Breast epithelium (tissue), 4 donors: ENCODE data around the gene DPAGT1. TPM values are rescaled to one million over a fixed set of nuclear protein-coding genes. Genes with fewer than 3 reads are reported as not detected.

ENCODE experiments used
- DNase-seq, 2 donors: peaks; one replicate each; pipeline ENCODE4 v3.0.0-alpha.2; 2019; ENCODE audit warnings: low spot score in 2 of 2
- H3K27ac ChIP-seq, 2 donors: fragments of 200-600 bp; sonication (generic) in 1 of 2; one replicate each; pipeline ENCODE4 v1.5.1; 2016 to 2019; ENCODE audit warnings: mild to moderate bottlenecking in 1 of 2
- H3K27me3 ChIP-seq, 2 donors: fragments of 200-600 bp; sonication (generic) in 1 of 2; one replicate each; pipeline versions ENCODE4 v1.5.1 to v1.6.0; 2017 to 2019; ENCODE audit warnings: control low read depth in 1 of 2, mild to moderate bottlenecking in 1 of 2
- H3K36me3 ChIP-seq: fragments of 200-600 bp; one replicate; pipeline ENCODE4 v1.5.1; 2019
- H3K4me1 ChIP-seq, 2 donors: fragments of 200-600 bp; sonication (generic); one replicate each; pipeline ENCODE4 v1.5.1; 2016 to 2019; ENCODE audit warnings: control low read depth in 1 of 2
- H3K4me3 ChIP-seq, 3 donors: fragments of 200-600 bp; sonication (generic); 1 replicate in 2 of 3; 2 replicates in 1 of 3; pipeline ENCODE4 v1.5.1; 2016 to 2019; ENCODE audit warnings: mild to moderate bottlenecking in 3 of 3, moderate library complexity in 2 of 3
- H3K9me3 ChIP-seq, 2 donors: fragments of 200-600 bp; sonication (generic) in 1 of 2; one replicate each; pipeline ENCODE4 v1.5.1; 2016 to 2019; ENCODE audit warnings: control low read depth in 1 of 2
- POLR2A ChIP-seq: fragments of 450-650 bp; IDR thresholded peaks from one replicate; pipeline ENCODE4 v1.6.1; 2016; ENCODE audit warnings: antibody characterized with exemption, mild to moderate bottlenecking, moderate library complexity
- POLR2AphosphoS5 ChIP-seq, 3 donors: sonication (generic); formaldehyde crosslinking; IDR thresholded peaks; one replicate each; pipeline ENCODE4 v1.6.1; 2017; ENCODE audit warnings: antibody characterized with exemption in 3 of 3
- intact Hi-C: fragments of 100-400 bp; cut with DNase I; formaldehyde crosslinking; loops from one replicate; pipeline ENCODE4 v1.15.1; 2023; ENCODE audit warnings: low total_unique reads
- total RNA-seq, 3 donors: library from RNA; depleted of rRNA; stranded (reverse); fragments of >200 nt; gene quantifications; one replicate each; pipeline ENCODE4 v1.1.0, GENCODE V29; 2016
- TF ChIP-seq, protein P1 (sequence below), 3 donors: fragments of 450-650 bp; IDR thresholded peaks; one replicate each; pipeline ENCODE4 v1.5.1; 2016 to 2017; ENCODE audit warnings: antibody characterized with exemption in 3 of 3, mild to moderate bottlenecking in 3 of 3, moderate library complexity in 3 of 3

DPAGT1 gene
- total RNA-seq, 3 donors from 2014 or later: 18.4 to 32.5 (median 27.2) TPM

DNA sequence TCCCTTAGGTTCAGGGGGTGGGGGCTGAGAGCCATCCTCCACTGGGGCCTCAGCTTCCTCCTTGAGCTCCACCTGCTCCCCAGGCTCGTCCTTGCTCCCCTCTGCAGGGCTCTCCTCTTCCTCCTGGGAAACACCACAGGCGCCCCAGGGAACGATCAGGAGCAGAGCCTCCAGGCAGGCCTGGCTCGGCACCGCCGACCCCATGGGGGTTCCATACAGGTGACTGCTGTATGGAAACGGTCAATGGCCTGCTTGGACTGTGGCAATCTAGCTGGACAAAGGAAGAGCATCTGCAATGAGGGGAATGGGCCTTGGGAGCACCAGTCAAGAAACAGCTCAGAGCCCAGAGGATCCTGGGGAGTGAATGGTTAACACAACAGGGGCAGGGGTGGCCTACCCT lies 52.6 kb downstream of the DPAGT1 start:
- intact Hi-C loops: no loop called here
- H3K36me3 ChIP-seq: peaks cover 11% of the 10 kb centered on the region
- TF ChIP-seq POLR2AphosphoS5 (IDR thresholded peaks at IDR 0.05) (no peak), POLR2A (no peak)
- TF ChIP-seq, protein P1, sequence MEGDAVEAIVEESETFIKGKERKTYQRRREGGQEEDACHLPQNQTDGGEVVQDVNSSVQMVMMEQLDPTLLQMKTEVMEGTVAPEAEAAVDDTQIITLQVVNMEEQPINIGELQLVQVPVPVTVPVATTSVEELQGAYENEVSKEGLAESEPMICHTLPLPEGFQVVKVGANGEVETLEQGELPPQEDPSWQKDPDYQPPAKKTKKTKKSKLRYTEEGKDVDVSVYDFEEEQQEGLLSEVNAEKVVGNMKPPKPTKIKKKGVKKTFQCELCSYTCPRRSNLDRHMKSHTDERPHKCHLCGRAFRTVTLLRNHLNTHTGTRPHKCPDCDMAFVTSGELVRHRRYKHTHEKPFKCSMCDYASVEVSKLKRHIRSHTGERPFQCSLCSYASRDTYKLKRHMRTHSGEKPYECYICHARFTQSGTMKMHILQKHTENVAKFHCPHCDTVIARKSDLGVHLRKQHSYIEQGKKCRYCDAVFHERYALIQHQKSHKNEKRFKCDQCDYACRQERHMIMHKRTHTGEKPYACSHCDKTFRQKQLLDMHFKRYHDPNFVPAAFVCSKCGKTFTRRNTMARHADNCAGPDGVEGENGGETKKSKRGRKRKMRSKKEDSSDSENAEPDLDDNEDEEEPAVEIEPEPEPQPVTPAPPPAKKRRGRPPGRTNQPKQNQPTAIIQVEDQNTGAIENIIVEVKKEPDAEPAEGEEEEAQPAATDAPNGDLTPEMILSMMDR (IDR thresholded peaks at IDR 0.05): no peak
- H3K27me3 ChIP-seq: no peaks in the 10 kb centered on the region
- no peaks in the 10 kb centered on the region for H3K9me3 ChIP-seq
- H3K27ac ChIP-seq: no peak overlapping the region
- H3K4me3 ChIP-seq: no peak overlapping the region
- no peaks in the 10 kb centered on the region for H3K4me1 ChIP-seq
- no peak for DNase-seq

GRCh38 chr11:119048644-119049043 lies 53.0 kb downstream of the DPAGT1 start:
- peaks cover 11% of the 10 kb centered on the region for H3K36me3 ChIP-seq
- H3K9me3 ChIP-seq: no peaks in the 10 kb centered on the region
- H3K27ac ChIP-seq: no peak overlapping the region
- no peak for TF ChIP-seq POLR2A
- TF ChIP-seq, protein P1 (IDR thresholded peaks at IDR 0.05): no peak
- H3K4me3 ChIP-seq: no peak overlapping the region
- no peaks in the 10 kb centered on the region for H3K4me1 ChIP-seq
- no peaks in the 10 kb centered on the region for H3K27me3 ChIP-seq
- intact Hi-C loops: no loop called here
- DNase-seq: no peak

- no peak for DNase-seq
- H3K36me3 ChIP-seq: peaks cover 11% of the 10 kb centered on the region
- H3K27me3 ChIP-seq: no peaks in the 10 kb centered on the region
- intact Hi-C loops: no loop called here
- H3K27ac ChIP-seq: no peak overlapping the region
- no peak for TF ChIP-seq POLR2A
- TF ChIP-seq POLR2AphosphoS5 (IDR thresholded peaks at IDR 0.05): no peak
- TF ChIP-seq, protein P1 (IDR thresholded peaks at IDR 0.05): no peak
- H3K4me3 ChIP-seq: no peak overlapping the region
- H3K9me3 ChIP-seq: no peaks in the 10 kb centered on the region
- H3K4me1 ChIP-seq: no peaks in the 10 kb centered on the region
These were observed 54.4 kb downstream of the DPAGT1 start for GRCh38 chr11:119047205-119047604.

Other genes starting within 250 kb of the DPAGT1 start
- not detected for gene CXCR5, start 218.0 kb downstream of the DPAGT1 start, total RNA-seq
- gene BCL9L, start 175.9 kb downstream of the DPAGT1 start, total RNA-seq: 10 to 100 TPM; 13.2 to 15.4 (median 13.3) TPM
- not detected for gene UPK2, start 145.6 kb downstream of the DPAGT1 start, total RNA-seq
- not detected for gene FOXR1, start 130.1 kb downstream of the DPAGT1 start, total RNA-seq
- 10 to 100 TPM; 42.9 to 75.4 (median 71.1) TPM for gene CENATAC, start 103.7 kb downstream of the DPAGT1 start, total RNA-seq
- 1,000 to 10,000 TPM; 1,984 to 3,403 (median 2,926) TPM for gene RPS25, start 83.5 kb downstream of the DPAGT1 start, total RNA-seq
- gene TRAPPC4, start 83.1 kb downstream of the DPAGT1 start, total RNA-seq: 10 to 100 TPM; 52.6 to 63.7 (median 60.0) TPM
- 10 to 100 TPM; 21.8 to 25.9 (median 25.3) TPM for gene SLC37A4, start 71.0 kb downstream of the DPAGT1 start, total RNA-seq
- 10 to 100 TPM; 37.0 to 73.7 (median 57.5) TPM for gene HYOU1, start 44.6 kb downstream of the DPAGT1 start, total RNA-seq
- gene VPS11, start 34.0 kb downstream of the DPAGT1 start, total RNA-seq: 10 to 100 TPM; 38.0 to 53.9 (median 46.6) TPM
- gene HMBS, start 17.0 kb downstream of the DPAGT1 start, total RNA-seq: 10 to 100 TPM in 1 of 3 donors, 1 to 10 TPM in 2; 5.6 to 21.6 (median 8.9) TPM
- gene C2CD2L, start 5.5 kb upstream of the DPAGT1 start, total RNA-seq: 1 to 10 TPM; 5.1 to 6.9 (median 6.3) TPM
- gene HINFP, start 19.7 kb upstream of the DPAGT1 start, total RNA-seq: 10 to 100 TPM; 17.9 to 29.6 (median 29.2) TPM
- gene ABCG4, start 47.2 kb upstream of the DPAGT1 start, total RNA-seq: under 1 TPM in 1 of 3 donors, not detected in 2; 0.16 TPM
- gene NLRX1, start 66.9 kb upstream of the DPAGT1 start, total RNA-seq: 10 to 100 TPM; 11.5 to 16.1 (median 13.3) TPM
- 1 to 10 TPM in 2 of 3 donors, under 1 TPM in 1; 0.32 to 2.6 (median 1.2) TPM for gene NHERF4, start 83.6 kb upstream of the DPAGT1 start, total RNA-seq
- 10 to 100 TPM; 13.1 to 17.0 (median 14.3) TPM for gene CBL, start 104.5 kb upstream of the DPAGT1 start, total RNA-seq
- 1,000 to 10,000 TPM in 1 of 3 donors, 100 to 1,000 TPM in 2; 170 to 1,725 (median 408) TPM for gene MCAM, start 215.3 kb upstream of the DPAGT1 start, total RNA-seq
- 10 to 100 TPM in 1 of 3 donors, 1 to 10 TPM in 2; 8.8 to 11.2 (median 9.7) TPM for gene RNF26, start 232.7 kb upstream of the DPAGT1 start, total RNA-seq
- 10 to 100 TPM; 14.3 to 55.0 (median 38.0) TPM for gene C1QTNF5, start 239.0 kb upstream of the DPAGT1 start, total RNA-seq
- gene MFRP, start 244.9 kb upstream of the DPAGT1 start, total RNA-seq: under 1 TPM in 1 of 3 donors, not detected in 2; 0.16 TPM